Coronary artery (tissue), 2 donors: ENCODE data around the gene SCO1.
A peak's percentile ranks its signal among the peaks of the same experiment; 100 is the strongest.
"Not testable (repeated sequence)": the region's sequence is repeated elsewhere in the genome, so short reads cannot be mapped to it uniquely, and the experiment has no call there.

ENCODE experiments used
- DNase-seq: peaks from one replicate; pipeline ENCODE4 v3.0.0-alpha.2; 2017; ENCODE audit warnings: low spot score
- H3K27ac ChIP-seq, 2 donors: fragments of 200-600 bp; sonication (generic); one replicate each; pipeline ENCODE4 v1.5.1; 2016 to 2019
- H3K4me3 ChIP-seq: fragments of 200-600 bp; sonication (generic); 2 replicates; pipeline ENCODE4 v1.5.1; 2016; ENCODE audit warnings: mild to moderate bottlenecking, moderate library complexity
- TF ChIP-seq, protein P1 (sequence below): fragments of 200-600 bp; sonication (generic); IDR thresholded peaks from one replicate; pipeline ENCODE4 v1.5.1; 2019; ENCODE audit warnings: antibody characterized with exemption

SCO1 gene

DNA sequence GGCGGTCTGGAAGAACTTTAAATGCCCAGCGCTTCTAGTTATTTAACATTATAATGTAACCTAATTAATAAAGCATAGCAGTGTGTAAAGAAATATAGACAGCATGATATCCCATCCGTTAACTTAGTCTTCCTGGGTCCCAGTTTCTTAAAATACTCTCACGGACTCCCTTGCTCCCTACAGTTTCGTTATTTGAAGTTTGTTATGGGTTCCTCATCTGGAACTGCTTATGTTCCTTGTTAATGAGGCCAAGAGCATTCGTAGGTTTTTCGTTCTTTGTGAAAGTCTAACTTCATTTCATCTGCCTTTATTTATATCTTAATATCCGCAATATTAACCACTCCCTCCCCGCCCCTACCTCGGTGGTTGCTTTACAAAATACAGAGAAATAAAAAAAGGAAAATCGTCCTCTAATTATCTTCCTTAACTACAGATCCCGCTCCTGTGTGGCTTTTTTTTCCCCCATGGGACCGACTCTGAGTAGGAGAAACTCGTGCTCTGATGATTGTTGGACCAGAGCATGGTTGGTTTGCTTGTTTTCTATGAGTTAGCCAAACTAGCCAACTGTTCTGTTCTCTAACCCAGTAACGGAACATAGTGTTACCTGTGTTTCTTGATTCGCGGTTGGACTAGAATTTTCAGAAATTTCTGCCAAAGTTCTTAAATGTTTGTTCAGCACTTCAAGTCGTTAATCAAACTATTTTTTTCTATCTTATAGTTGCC is 924 bp upstream of the SCO1 start:
- no peak for DNase-seq
- TF ChIP-seq, protein P1, sequence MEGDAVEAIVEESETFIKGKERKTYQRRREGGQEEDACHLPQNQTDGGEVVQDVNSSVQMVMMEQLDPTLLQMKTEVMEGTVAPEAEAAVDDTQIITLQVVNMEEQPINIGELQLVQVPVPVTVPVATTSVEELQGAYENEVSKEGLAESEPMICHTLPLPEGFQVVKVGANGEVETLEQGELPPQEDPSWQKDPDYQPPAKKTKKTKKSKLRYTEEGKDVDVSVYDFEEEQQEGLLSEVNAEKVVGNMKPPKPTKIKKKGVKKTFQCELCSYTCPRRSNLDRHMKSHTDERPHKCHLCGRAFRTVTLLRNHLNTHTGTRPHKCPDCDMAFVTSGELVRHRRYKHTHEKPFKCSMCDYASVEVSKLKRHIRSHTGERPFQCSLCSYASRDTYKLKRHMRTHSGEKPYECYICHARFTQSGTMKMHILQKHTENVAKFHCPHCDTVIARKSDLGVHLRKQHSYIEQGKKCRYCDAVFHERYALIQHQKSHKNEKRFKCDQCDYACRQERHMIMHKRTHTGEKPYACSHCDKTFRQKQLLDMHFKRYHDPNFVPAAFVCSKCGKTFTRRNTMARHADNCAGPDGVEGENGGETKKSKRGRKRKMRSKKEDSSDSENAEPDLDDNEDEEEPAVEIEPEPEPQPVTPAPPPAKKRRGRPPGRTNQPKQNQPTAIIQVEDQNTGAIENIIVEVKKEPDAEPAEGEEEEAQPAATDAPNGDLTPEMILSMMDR, result no peak
- peak overlapping the region; percentile 91 to 95 for H3K27ac ChIP-seq
- peak overlapping the region; percentile 85 for H3K4me3 ChIP-seq

DNA sequence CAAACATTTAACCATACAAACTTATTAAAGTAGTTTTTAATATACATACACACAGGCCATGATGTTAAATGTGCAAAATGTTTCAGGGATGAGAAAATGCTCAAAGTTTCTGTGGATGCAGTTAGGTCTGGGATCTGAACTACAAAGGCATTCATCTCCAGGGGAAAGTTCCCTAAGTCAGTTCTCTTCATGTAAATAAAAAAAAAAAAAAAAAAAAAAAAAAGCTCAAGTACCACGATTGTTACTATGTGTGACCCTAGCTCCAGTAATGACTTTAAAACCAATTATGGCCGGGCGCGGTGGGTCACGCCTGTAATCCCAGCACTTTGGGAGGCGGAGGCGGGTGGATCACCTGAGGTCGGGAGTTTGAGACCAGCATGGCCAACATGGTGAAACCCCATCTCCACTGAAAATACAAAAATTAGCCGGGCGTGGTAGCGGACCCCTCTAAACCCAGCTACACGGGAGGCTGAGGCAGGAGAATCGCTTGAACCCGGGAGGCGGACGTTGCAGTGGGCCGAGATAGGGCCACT is 1.4 kb downstream of the SCO1 start:
- not testable (repeated sequence) for DNase-seq, H3K27ac ChIP-seq
- H3K4me3 ChIP-seq, result peak overlapping the region; percentile 85

DNA sequence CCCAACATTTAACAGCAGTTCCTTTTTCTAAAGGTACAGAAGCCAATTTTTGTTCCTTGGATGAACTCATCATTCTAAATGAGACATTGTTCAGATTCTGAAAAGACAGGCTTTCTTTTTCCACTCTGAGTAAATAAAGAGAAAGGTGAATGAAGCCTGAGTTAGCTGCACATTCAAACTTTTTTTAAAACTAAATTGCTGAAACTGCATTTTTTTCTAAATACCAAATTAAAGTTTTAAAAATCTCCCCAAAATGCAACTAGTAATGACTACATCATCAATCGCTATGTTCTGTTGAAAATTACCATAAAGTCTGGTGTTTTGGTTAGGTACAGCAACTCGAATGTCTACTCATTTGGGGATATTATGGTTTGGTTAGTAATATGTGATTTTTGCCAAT is 9.8 kb downstream of the SCO1 start:
- Histone ChIP-seq H3K4me3 (no peak overlapping the region), H3K27ac (no peak overlapping the region)
- no peak for DNase-seq
- TF ChIP-seq, protein P1, result no peak

DNA sequence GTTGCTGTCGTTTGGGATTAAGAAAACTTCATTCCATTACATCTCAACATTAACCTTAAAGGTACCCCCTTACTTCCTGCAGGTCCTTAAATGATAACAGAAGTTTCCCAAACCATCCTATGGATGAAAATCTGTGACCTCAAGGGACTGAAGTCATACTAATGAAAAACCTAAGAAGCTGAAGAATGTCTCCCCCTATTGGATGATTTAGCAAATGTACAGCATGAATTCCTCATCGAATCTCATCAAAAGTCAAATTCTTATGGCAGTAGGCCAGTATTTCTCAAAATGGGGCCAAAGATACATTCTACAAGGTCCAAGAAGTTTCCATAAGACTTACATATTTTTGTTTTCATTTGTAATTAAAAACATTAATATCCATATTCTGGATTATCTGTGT is 13.5 kb downstream of the SCO1 start:
- no peak overlapping the region for H3K4me3 ChIP-seq
- DNase-seq, result no peak
- H3K27ac ChIP-seq, result peak overlapping the region in 1 of 2 donors; percentile 7
- TF ChIP-seq, protein P1, result no peak

DNA sequence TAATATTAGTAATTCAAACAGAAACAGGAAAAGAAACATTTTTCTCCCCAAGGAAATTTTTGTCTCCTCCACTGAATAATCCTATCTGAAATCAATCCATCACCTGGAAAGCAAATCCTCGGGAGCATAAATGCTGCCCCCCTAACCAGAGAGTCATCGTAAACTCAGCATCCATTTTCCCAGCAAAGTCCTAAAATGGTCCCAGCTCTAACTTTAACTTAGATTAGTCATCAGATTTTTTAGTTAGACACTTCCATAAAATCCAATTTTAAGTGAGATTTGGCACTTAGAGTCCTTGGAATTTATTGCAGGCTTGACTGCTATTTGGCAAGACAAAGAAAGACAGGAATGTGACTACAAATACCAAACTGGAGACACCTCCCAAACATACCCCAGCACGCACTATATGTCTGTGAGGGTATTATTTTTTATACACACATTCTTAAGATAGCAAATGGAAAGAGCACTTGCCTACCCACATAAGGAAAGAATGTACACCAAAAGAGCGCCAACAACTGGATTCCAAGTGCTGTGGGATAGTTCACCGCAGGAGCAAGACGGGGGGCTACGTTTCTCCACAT is 15.4 kb downstream of the SCO1 start:
- TF ChIP-seq, protein P1, result no peak
- Histone ChIP-seq H3K4me3 (no peak overlapping the region), H3K27ac (peak overlapping the region; percentile 52 to 80)
- DNase-seq, result no peak

DNA sequence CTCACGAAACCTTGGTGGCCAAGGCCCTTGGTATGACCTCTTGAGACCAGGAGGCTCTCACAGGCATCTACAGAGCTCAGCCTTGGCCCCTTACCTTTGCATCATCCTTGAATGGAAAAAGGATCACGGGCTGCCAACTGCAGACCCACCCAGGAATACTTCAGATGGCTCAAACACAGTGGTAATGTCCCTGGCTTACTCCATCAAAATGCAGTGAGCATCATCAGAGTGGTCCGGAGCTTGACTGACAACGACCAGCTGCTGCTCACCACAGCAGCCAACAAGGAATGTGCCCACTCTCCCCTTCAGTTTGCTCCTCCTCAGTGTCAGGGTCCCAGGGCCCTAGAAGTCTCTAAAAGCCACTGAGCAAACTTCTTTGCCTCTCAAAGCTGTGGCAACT is 22.6 kb downstream of the SCO1 start:
- TF ChIP-seq, protein P1, result no peak
- DNase-seq, result no peak
- Histone ChIP-seq H3K27ac (no peak overlapping the region), H3K4me3 (no peak overlapping the region)

DNA sequence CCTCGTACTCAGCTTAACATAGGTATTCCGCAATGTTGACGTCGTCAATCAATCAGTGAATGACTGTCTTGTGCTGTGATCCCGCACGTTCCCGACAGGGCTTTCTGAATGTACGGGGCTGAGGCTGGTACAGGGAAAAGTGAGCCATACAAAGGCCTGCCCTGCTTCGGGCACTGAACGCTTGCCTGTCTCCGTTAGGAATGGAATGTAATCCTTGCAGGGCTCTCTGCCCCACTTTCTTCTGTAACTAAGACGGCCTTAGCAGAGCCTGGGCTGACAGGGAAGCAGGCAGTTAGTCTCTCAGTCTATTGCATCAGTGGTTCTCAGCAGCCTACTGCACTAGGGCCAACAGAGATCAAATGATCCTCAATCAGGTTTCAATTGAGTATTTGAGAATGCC is 24.0 kb downstream of the SCO1 start:
- no peak overlapping the region for H3K4me3 ChIP-seq
- TF ChIP-seq, protein P1, result no peak
- DNase-seq, result no peak
- H3K27ac ChIP-seq, result no peak overlapping the region
